GM19193 (cell line): Measurements from ENCODE around the gene LINGO3.

Experiments
- POLR2A ChIP-seq: IDR thresholded peaks from 4 replicates; pipeline ENCODE4 v1.6.1; 2011; ENCODE audit not compliant: insufficient read depth, insufficient read length; ENCODE audit errors: extremely low read depth

The LINGO3 gene

GRCh38 chr19:2305452-2306280, 2.3 kb downstream of the LINGO3 start:
- no peak for TF ChIP-seq POLR2A

DNA sequence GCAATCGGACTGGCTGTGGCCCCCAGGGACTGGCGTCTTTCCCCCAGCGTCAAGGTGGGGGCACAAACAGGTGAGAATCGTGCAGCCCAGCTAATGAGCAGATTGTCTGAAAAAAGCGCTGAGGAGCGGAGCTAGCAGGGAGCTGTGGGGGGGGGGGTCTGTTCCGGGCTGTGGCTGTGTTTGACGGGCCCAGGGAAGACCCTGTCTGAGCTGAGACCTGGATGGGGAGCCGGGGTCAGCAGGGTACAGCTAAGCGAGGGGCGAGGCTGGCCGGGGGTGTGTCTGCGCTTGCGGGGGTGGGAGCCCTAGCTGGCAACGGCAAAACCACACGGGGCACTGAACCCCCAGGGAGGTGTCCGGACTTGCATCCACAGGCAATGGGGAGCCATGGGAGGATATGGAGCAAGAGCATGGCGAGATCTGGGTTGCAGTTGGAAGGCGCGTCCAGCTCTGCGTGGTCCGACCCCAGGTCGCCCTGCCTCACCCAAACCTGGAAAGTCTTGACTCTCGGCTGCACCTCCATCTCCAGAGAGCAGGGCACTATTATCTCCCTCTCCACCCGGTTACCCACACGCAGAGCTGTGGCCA, 4.6 kb downstream of the LINGO3 start:
- no peak for TF ChIP-seq POLR2A

DNA sequence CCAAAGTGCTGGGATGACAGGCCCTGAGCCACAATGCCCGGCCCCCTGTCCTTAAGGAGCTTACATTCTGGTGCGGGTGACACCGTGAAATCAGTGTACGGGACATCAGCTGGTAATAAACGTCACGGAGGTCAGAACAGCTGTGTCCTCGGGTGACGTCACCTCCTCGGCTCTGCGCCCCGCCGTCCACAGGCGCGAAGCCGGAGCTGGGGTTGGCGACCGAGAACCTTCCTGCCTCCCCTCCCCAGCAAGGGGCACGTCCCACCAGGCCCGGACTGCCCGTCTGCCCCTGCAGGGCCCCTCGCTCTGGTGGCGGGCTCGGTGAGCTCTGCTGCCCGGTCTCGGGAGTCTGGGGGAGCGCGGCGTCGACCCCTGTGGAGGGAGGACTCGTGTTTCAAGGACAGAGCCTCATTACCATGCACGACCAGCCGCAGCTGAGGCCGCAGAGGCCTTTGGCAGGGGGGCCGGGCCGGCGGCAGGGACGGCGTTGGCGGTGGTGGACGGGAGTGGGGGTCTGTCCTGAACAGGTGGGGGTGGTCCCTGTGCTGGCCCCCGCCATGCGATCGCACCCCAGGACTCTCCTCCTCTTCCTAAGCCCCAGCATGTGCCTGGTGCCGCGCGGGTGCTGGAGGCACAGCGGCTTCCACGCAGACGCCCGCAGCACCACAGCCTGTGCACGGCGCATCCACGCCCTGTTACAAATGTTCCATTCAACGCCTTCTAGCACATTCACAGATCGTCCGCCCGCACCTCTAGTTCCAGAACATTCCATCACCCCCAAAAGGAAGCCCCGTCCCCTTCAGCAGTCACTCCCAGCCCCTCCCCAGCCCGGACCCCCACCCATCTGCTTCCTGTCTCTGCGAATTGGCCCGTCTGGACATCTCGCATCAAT, 5.4 kb downstream of the LINGO3 start:
- no peak for TF ChIP-seq POLR2A

GRCh38 chr19:2300533-2300932, 7.4 kb downstream of the LINGO3 start:
- no peak for TF ChIP-seq POLR2A

GRCh38 chr19:2296141-2296540, 11.8 kb downstream of the LINGO3 start:
- TF ChIP-seq POLR2A = no peak

DNA sequence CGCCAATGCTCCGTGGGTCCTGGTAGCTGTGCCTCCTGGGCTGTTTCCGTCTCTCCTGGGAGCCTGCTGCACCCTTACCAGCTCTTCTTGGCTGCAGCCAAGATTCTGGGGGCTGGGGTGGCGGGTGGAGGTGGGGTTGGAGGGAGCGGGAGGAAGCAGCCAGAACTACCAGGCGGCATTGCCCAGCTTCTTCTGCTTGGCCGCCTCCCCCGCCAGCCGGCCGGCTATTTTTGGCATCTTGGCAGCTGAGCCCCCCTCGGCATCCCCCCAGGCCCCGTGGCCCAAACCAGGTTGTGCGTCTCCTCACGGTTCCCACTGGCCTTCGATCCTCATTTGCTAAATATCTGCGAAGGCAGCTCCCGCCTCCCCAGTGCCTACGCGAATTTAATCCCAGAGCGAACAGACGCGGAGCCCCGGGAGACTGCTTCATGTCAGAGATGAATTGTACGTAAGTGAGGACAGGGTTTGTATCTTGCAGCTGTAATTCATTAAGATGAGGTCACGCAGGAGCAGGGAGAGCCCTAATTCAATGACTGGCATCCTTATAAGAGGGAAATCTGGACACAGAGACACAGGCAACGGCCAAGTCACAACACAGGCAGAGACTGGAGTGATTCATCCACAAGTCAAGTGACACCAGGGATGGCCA, 13.1 kb downstream of the LINGO3 start:
- no peak for TF ChIP-seq POLR2A

- TF ChIP-seq POLR2A = no peak
These were observed 16.7 kb downstream of the LINGO3 start for GRCh38 chr19:2291185-2291751.

GRCh38 chr19:2290441-2291184, 17.3 kb downstream of the LINGO3 start:
- no peak for TF ChIP-seq POLR2A

DNA sequence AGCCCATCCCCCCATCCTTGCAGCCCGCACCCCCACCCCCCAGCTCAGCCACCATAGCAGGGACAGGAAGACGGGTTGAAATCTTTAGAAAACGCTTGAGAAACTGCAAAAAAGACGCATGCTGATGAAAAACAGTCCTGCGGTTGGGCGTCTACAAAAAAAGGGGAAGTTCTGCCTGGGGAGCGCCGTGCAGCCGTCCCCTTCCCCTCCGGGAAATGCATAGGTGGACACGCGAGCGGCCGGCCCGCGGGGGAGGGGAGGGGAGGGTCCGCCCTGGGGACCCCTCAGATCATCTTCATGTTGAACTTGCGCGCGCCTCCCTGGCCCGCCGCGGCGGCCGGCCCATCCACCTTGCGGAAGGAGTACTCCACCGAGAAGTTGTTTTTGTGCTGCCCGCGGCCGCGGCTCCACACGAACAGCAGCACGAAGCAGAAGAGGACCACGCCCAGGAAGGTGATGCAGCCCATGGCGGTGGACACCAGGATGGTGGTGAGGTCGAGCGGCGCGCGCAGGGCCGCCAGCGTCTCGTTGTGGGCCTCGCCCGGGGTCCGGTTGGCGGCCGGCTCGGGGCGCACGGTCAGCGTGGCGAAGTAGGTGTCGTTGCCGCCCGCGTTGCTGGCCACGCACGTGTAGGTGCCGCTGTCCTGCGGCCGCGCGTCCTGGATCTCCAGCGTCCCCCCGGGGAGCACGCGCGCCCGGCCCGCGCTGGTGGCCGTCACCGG, 18.1 kb downstream of the LINGO3 start:
- no peak for TF ChIP-seq POLR2A

- no peak for TF ChIP-seq POLR2A
These were observed 18.9 kb downstream of the LINGO3 start for GRCh38 chr19:2288818-2289713.

- no peak for TF ChIP-seq POLR2A
These were observed 19.6 kb downstream of the LINGO3 start for GRCh38 chr19:2288338-2288817.
